PC-9 (cell line): Measurements from ENCODE around the gene ATP1A3.

Source experiments
- EZH2 ChIP-seq: fragments of 200-600 bp; sonication (generic); IDR thresholded peaks from 2 replicates; pipeline ENCODE4 v1.8.0; 2017; ENCODE audit warnings: antibody characterized with exemption, low read depth
- TF ChIP-seq, protein P1 (sequence below): fragments of 200-600 bp; sonication (generic); conservative IDR thresholded peaks from 2 replicates; pipeline ENCODE4 v1.6.1; 2017; ENCODE audit warnings: mixed run types, antibody characterized with exemption, mild to moderate bottlenecking, moderate library complexity

DNA sequence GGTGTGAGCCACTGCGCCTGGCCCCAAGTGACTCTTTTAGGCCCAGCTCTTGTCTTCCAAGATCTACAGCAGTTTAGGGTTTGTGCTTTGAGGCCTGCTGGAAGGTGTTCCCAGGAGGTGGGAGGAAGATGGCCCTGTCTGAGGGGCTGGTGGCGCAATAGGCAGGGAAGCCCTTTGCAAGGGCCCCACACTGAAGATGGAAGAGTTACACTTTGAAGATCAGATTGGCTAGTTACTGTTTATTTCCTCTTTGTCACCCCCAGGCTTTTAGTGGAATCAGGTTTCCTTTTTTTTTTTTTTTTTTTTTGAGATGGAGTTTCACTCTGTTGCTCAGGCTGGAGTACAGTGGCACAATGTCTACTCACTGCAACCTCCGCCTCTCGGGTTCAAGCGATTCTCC lies 33.1 kb downstream of the ATP1A3 start:
- TF ChIP-seq, protein P1, sequence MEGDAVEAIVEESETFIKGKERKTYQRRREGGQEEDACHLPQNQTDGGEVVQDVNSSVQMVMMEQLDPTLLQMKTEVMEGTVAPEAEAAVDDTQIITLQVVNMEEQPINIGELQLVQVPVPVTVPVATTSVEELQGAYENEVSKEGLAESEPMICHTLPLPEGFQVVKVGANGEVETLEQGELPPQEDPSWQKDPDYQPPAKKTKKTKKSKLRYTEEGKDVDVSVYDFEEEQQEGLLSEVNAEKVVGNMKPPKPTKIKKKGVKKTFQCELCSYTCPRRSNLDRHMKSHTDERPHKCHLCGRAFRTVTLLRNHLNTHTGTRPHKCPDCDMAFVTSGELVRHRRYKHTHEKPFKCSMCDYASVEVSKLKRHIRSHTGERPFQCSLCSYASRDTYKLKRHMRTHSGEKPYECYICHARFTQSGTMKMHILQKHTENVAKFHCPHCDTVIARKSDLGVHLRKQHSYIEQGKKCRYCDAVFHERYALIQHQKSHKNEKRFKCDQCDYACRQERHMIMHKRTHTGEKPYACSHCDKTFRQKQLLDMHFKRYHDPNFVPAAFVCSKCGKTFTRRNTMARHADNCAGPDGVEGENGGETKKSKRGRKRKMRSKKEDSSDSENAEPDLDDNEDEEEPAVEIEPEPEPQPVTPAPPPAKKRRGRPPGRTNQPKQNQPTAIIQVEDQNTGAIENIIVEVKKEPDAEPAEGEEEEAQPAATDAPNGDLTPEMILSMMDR: no peak
- TF ChIP-seq EZH2: no peak
